ENCODE measurements around the gene NOMO2. TPM values are rescaled to one million over a fixed set of nuclear protein-coding genes. Genes with fewer than 3 reads are reported as not detected.
"Not testable (repeated sequence)": the region's sequence is repeated elsewhere in the genome, so short reads cannot be mapped to it uniquely, and the experiment has no call there.

NOMO2 gene
- total RNA-seq, 1 experiment from 2014 or later = 144 TPM

- H3K4me3 ChIP-seq; intact Hi-C loops (cut with micrococcal nuclease; ENCODE audit: unreplicated experiment); H3K27ac ChIP-seq; H3K4me2 ChIP-seq; CTCF ChIA-PET; H3K36me3 ChIP-seq (ENCODE audit: low read depth); H2AFZ ChIP-seq; H3K4me1 ChIP-seq (replicated peaks; ENCODE audit: insufficient read depth); DNase-seq; BruUV-seq (replicated peaks); H3K9me2 ChIP-seq (ENCODE audit: insufficient read depth); H3F3A ChIP-seq (ENCODE audit: insufficient read depth, low read depth); H3K79me2 ChIP-seq (ENCODE audit: low read depth); POLR2A ChIA-PET (ENCODE audit: unreplicated experiment); H3K27me3 ChIP-seq (ENCODE audit: insufficient read depth, low read depth); H3K9me3 ChIP-seq (ENCODE audit: insufficient read depth, low read depth); H4K20me1 ChIP-seq (ENCODE audit: insufficient read depth): not testable (repeated sequence)
These were observed 176.6 kb downstream of the NOMO2 start for GRCh38 chr16:18385285-18385684.

DNA sequence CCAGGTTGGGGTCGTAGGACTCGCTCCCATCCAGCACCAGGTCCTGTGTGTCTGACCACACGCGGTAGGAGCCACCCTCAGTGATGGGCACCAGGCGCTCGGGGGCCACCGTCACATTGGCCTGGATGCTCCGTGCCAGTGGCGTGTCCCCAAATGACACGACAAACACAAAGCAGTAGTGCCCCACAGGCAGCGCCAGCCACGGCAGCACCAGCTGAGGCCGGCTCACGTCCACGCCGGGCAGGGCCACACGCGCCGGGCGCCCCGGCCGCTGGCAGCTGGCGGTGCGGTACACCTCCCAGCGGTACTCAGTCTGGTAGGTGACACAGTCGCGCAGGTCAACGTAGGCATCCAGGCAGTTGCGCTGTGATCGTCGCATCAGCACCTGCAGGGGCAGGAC is 177.0 kb downstream of the NOMO2 start:
- H3K27ac ChIP-seq; H3K4me3 ChIP-seq; H3F3A ChIP-seq (ENCODE audit: insufficient read depth, low read depth); POLR2A ChIA-PET (ENCODE audit: unreplicated experiment); H3K9me3 ChIP-seq (ENCODE audit: insufficient read depth, low read depth); H3K79me2 ChIP-seq (ENCODE audit: low read depth); H3K36me3 ChIP-seq (ENCODE audit: low read depth); intact Hi-C loops (cut with micrococcal nuclease; ENCODE audit: unreplicated experiment); BruUV-seq (replicated peaks); H2AFZ ChIP-seq; H3K4me2 ChIP-seq; H3K4me1 ChIP-seq (replicated peaks; ENCODE audit: insufficient read depth); H4K20me1 ChIP-seq (ENCODE audit: insufficient read depth); DNase-seq; H3K27me3 ChIP-seq (ENCODE audit: insufficient read depth, low read depth); H3K9me2 ChIP-seq (ENCODE audit: insufficient read depth); CTCF ChIA-PET: not testable (repeated sequence)

- intact Hi-C loops (cut with micrococcal nuclease; ENCODE audit: unreplicated experiment); H3K79me2 ChIP-seq (ENCODE audit: low read depth); CTCF ChIA-PET; H3F3A ChIP-seq (ENCODE audit: insufficient read depth, low read depth); DNase-seq; H3K4me1 ChIP-seq (replicated peaks; ENCODE audit: insufficient read depth); H3K27me3 ChIP-seq (ENCODE audit: insufficient read depth, low read depth); H3K9me2 ChIP-seq (ENCODE audit: insufficient read depth); H3K9me3 ChIP-seq (ENCODE audit: insufficient read depth, low read depth); H4K20me1 ChIP-seq (ENCODE audit: insufficient read depth); H3K4me2 ChIP-seq; H3K36me3 ChIP-seq (ENCODE audit: low read depth); H3K4me3 ChIP-seq; H3K27ac ChIP-seq; H2AFZ ChIP-seq; BruUV-seq (replicated peaks); POLR2A ChIA-PET (ENCODE audit: unreplicated experiment): not testable (repeated sequence)
These were observed 177.7 kb downstream of the NOMO2 start for GRCh38 chr16:18384098-18384636.

DNA sequence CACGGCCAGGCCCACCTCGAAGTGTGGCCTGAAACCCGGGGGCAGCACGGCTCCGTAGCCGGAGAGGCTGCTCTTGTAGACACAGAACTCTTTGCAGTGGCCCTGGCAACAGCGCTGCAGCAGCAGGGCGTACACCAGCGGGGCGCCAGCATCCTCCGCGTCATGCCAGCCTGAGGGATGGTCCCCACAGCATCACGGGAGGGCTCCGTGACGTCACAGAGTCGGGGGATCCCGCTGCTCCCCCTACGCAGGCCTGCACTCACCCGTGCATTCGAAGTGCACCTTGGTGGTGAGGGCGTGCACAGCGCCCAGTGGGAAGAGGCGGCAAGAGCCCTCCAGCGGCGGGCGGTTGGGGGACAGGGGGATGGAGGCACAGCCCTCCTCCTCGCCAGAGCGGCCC is 179.2 kb downstream of the NOMO2 start:
- H3K9me2 ChIP-seq (ENCODE audit: insufficient read depth); H4K20me1 ChIP-seq (ENCODE audit: insufficient read depth); DNase-seq; H3K79me2 ChIP-seq (ENCODE audit: low read depth); CTCF ChIA-PET; H3K36me3 ChIP-seq (ENCODE audit: low read depth); intact Hi-C loops (cut with micrococcal nuclease; ENCODE audit: unreplicated experiment); H2AFZ ChIP-seq; BruUV-seq (replicated peaks); POLR2A ChIA-PET (ENCODE audit: unreplicated experiment); H3K9me3 ChIP-seq (ENCODE audit: insufficient read depth, low read depth); H3K4me2 ChIP-seq; H3K4me3 ChIP-seq; H3F3A ChIP-seq (ENCODE audit: insufficient read depth, low read depth); H3K27ac ChIP-seq; H3K27me3 ChIP-seq (ENCODE audit: insufficient read depth, low read depth); H3K4me1 ChIP-seq (replicated peaks; ENCODE audit: insufficient read depth): not testable (repeated sequence)

Small RNA genes lying within 50 kb of the gene (microRNA-seq; reads per million reads assigned to microRNA genes)
- not detected for gene MIR3179-3 (ENCODE audit: borderline number of aligned reads, borderline replicate concordance)
- gene MIR3179-4 (ENCODE audit: borderline number of aligned reads, borderline replicate concordance) = not detected
- gene MIR3180-3 (ENCODE audit: borderline number of aligned reads, borderline replicate concordance) = not detected
- gene MIR3670-3 (ENCODE audit: borderline number of aligned reads, borderline replicate concordance) = not detected
- not detected for gene MIR3670-4 (ENCODE audit: borderline number of aligned reads, borderline replicate concordance)
- gene MIR6770-3 (ENCODE audit: borderline number of aligned reads, borderline replicate concordance) = not detected

Other genes with a start within 250 kb of the NOMO2 start
- gene NPIPA8, start 225.4 kb downstream of the NOMO2 start, total RNA-seq (2021) = 0.50 TPM in 1 of 2 replicates, not detected in the other
- gene RPS15A, start 228.2 kb upstream of the NOMO2 start, total RNA-seq (2021) = 1,449 and 1,977 TPM in 2 replicates
- 294 and 338 TPM in 2 replicates for gene ARL6IP1, start 239.5 kb upstream of the NOMO2 start, total RNA-seq (2021)